Stimulated activated CD4-positive, alpha-beta T cell treated with anti-CD3 and anti-CD28 coated beads, TNF-alpha, amount 100 ng/mL, for 24 hours (primary cell): ENCODE data around the gene ATP5ME.
"Not testable (repeated sequence)": the region's sequence is repeated elsewhere in the genome, so short reads cannot be mapped to it uniquely, and the experiment has no call there.

ENCODE experiments used
- DNase-seq, 3 experiments: peaks; one replicate each; pipeline ENCODE4 v3.0.0-alpha.2; 2020; ENCODE audit warnings: low read depth in 3 of 3

ATP5ME gene

GRCh38 chr4:635851-636627 lies 38.0 kb downstream of the ATP5ME start:
- no peak for DNase-seq

- DNase-seq: not testable (repeated sequence)
Measured at GRCh38 chr4:635066-635835, 38.8 kb downstream of the ATP5ME start.

- no peak for DNase-seq
Measured at GRCh38 chr4:634599-634985, 39.5 kb downstream of the ATP5ME start.

GRCh38 chr4:633976-634598 lies 40.0 kb downstream of the ATP5ME start:
- DNase-seq: no peak

GRCh38 chr4:633406-633805 lies 40.7 kb downstream of the ATP5ME start:
- DNase-seq: no peak

GRCh38 chr4:632926-633325 lies 41.1 kb downstream of the ATP5ME start:
- no peak for DNase-seq

- DNase-seq: no peak
Measured at GRCh38 chr4:632196-632790, 41.8 kb downstream of the ATP5ME start.

GRCh38 chr4:630656-631055 lies 43.4 kb downstream of the ATP5ME start:
- no peak for DNase-seq

- no peak for DNase-seq
Measured at GRCh38 chr4:629915-630641, 44.0 kb downstream of the ATP5ME start.

GRCh38 chr4:629636-629914 lies 44.5 kb downstream of the ATP5ME start:
- DNase-seq: no peak

- no peak for DNase-seq
Measured at GRCh38 chr4:628821-629635, 45.0 kb downstream of the ATP5ME start.

GRCh38 chr4:628311-628741 lies 45.8 kb downstream of the ATP5ME start:
- no peak for DNase-seq

- DNase-seq: no peak
Measured at GRCh38 chr4:627347-628125, 46.5 kb downstream of the ATP5ME start.

- no peak for DNase-seq
Measured at GRCh38 chr4:626201-627091, 47.6 kb downstream of the ATP5ME start.

GRCh38 chr4:625631-626161 lies 48.4 kb downstream of the ATP5ME start:
- no peak for DNase-seq

- DNase-seq: no peak
Measured at GRCh38 chr4:624705-625590, 49.1 kb downstream of the ATP5ME start, which contains the start of gene PDE6B. Gene PDE6B, plus strand, starts transcription at chr4:625573. Its CDS starts 54 bp downstream, at chr4:625627.

GRCh38 chr4:623914-624566 lies 50.0 kb downstream of the ATP5ME start:
- DNase-seq: no peak
